Neural progenitor cell (in vitro differentiated cells): ENCODE measurements around the gene PRR20A. TPM values are rescaled to one million over a fixed set of nuclear protein-coding genes. Genes with fewer than 3 reads are reported as not detected.
"Not testable (repeated sequence)": the region's sequence is repeated elsewhere in the genome, so short reads cannot be mapped to it uniquely, and the experiment has no call there.

Experiments
- DNase-seq: peaks from one replicate; pipeline ENCODE4 v3.0.0-alpha.2; 2016; ENCODE audit warnings: low spot score
- H2AFZ ChIP-seq: fragments of 200-600 bp; sonication (generic); replicated peaks from 2 replicates; pipeline ENCODE4 v1.6.1; 2016; ENCODE audit warnings: antibody characterized with exemption
- H3F3A ChIP-seq: fragments of 200-600 bp; sonication (generic); 2 replicates; pipeline ENCODE4 v1.6.1; 2016; ENCODE audit warnings: antibody characterized with exemption, low read depth
- H3K27ac ChIP-seq: fragments of 200-600 bp; sonication (generic); 2 replicates; pipeline ENCODE4 v1.5.1; 2016; ENCODE audit warnings: mild to moderate bottlenecking
- H3K27me3 ChIP-seq: fragments of 200-600 bp; sonication (generic); 2 replicates; pipeline ENCODE4 v1.6.1; 2016; ENCODE audit warnings: mild to moderate bottlenecking, moderate library complexity
- H3K36me3 ChIP-seq: fragments of 200-600 bp; sonication (generic); 2 replicates; pipeline ENCODE4 v1.5.1; 2016
- H3K4me1 ChIP-seq: fragments of 200-600 bp; sonication (generic); 2 replicates; pipeline ENCODE4 v1.6.1; 2016; ENCODE audit warnings: mixed run types
- H3K4me2 ChIP-seq: fragments of 200-600 bp; sonication (generic); 2 replicates; pipeline ENCODE4 v1.6.1; 2016
- H3K4me3 ChIP-seq: fragments of 200-600 bp; sonication (generic); 2 replicates; pipeline ENCODE4 v1.5.1; 2016
- H3K79me2 ChIP-seq: fragments of 200-600 bp; sonication (generic); 2 replicates; pipeline ENCODE4 v1.6.1; 2016; ENCODE audit warnings: low read depth
- H3K9ac ChIP-seq: fragments of 200-600 bp; sonication (generic); 2 replicates; pipeline ENCODE4 v1.6.1; 2016
- H3K9me3 ChIP-seq: fragments of 200-600 bp; sonication (generic); 2 replicates; pipeline ENCODE4 v1.5.1; 2016; ENCODE audit warnings: low read depth
- H4K20me1 ChIP-seq: fragments of 200-600 bp; sonication (generic); 2 replicates; pipeline ENCODE4 v1.6.1; 2016; ENCODE audit warnings: low read depth
- H3K27ac Mint-ChIP-seq: 3 replicates; pipeline ENCODE4 v1.8.0; 2021; ENCODE audit warnings: mixed read lengths
- H3K27me3 Mint-ChIP-seq: 2 replicates; pipeline ENCODE4 v1.8.0; 2022; ENCODE audit warnings: low read depth, mild to moderate bottlenecking, inconsistent platforms, moderate library complexity, mixed read lengths; ENCODE audit not compliant: insufficient read depth
- H3K36me3 Mint-ChIP-seq: 3 replicates; pipeline ENCODE4 v1.8.0; 2021; ENCODE audit warnings: mixed read lengths
- H3K4me1 Mint-ChIP-seq: 3 replicates; pipeline ENCODE4 v1.8.0; 2021; ENCODE audit warnings: mixed read lengths
- H3K4me3 Mint-ChIP-seq: 3 replicates; pipeline ENCODE4 v1.8.0; 2021; ENCODE audit warnings: mild to moderate bottlenecking, moderate library complexity, mixed read lengths
- H3K9me3 Mint-ChIP-seq: 3 replicates; pipeline ENCODE4 v1.8.0; 2020; ENCODE audit warnings: mixed read lengths
- CTCF ChIP-seq: fragments of 200-600 bp; sonication (generic); IDR thresholded peaks from 2 replicates; pipeline ENCODE4 v1.5.1; 2017; ENCODE audit warnings: antibody characterized with exemption, mild to moderate bottlenecking
- EZH2 ChIP-seq: fragments of 200-600 bp; sonication (generic); IDR thresholded peaks from 2 replicates; pipeline ENCODE4 v1.6.1; 2017; ENCODE audit warnings: antibody characterized with exemption, mild to moderate bottlenecking, moderate library complexity
- EZH2phosphoT487 ChIP-seq: fragments of 200-600 bp; sonication (generic); IDR thresholded peaks from 2 replicates; pipeline ENCODE4 v1.6.1; 2017; ENCODE audit warnings: antibody characterized with exemption
- total RNA-seq: library from RNA; depleted of rRNA; stranded (reverse); fragments of >200 nt; gene quantifications from 2 replicates; pipeline ENCODE4 v1.2.3, GENCODE V29; 2015; ENCODE audit warnings: low replicate concordance

Gene PRR20A
- total RNA-seq, 1 donor from 2014 or later = not detected

DNA sequence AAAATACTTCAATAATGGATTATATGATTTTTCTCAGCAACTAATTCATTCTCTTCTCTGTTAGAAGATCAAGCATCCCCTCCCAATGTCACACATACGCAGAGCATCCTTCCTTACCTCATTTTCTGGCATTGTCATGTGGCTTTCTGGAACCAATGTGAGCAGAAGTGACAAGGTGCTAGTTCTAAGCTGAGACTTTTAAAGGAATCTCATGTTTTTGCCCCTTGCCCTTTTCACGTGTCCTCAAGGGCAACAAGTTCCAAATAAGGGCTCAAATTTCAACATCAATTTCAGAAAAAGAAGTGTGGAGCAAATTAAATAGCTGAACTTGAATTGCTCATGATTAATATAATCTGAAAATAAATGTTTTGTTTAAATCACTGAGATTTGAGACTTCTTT is 4.6 kb upstream of the PRR20A start:
- DNase-seq = no peak
- no peaks in the 10 kb centered on the region for H3K4me1 ChIP-seq
- Mint-ChIP-seq H3K27ac (no peak overlapping the region), H3K4me3 (no peak overlapping the region), H3K4me1 (no peaks in the 10 kb centered on the region), H3K9me3 (no peaks in the 10 kb centered on the region), H3K36me3 (no peaks in the 10 kb centered on the region), H3K27me3 (no peaks in the 10 kb centered on the region)
- no peak overlapping the region for H3K9ac ChIP-seq
- no peak overlapping the region for H3K4me3 ChIP-seq
- no peaks in the 10 kb centered on the region for H3K36me3 ChIP-seq
- H2AFZ ChIP-seq = no peak overlapping the region
- H3K4me2 ChIP-seq = no peak overlapping the region
- H3F3A ChIP-seq = no peaks in the 10 kb centered on the region
- no peaks in the 10 kb centered on the region for H4K20me1 ChIP-seq
- H3K27me3 ChIP-seq = no peaks in the 10 kb centered on the region
- no peaks in the 10 kb centered on the region for H3K9me3 ChIP-seq
- no peak overlapping the region for H3K27ac ChIP-seq
- TF ChIP-seq EZH2phosphoT487 (no peak), CTCF (no peak), EZH2 (no peak)
- H3K79me2 ChIP-seq = no peaks in the 10 kb centered on the region

DNA sequence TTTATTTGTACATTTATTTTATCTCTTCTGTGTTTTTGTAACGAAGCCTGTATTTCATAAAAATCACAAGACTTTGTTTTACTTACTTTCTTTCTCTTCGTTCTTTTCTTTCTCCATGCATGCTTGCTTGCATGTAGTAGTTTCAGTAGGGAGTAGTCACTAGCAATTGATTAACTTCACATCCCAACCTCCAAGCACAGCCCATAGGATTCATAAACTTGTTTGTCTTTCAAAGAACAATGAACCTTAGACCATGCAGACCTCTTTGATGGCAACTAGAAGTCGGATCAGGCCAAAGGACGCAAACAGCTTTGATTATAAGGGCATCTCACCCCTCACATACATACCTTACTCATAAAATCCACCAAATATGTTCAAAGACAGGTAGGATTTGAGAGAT is 3.1 kb upstream of the PRR20A start:
- Histone ChIP-seq H3K9me3 (no peaks in the 10 kb centered on the region), H3K9ac (no peak overlapping the region), H3K27me3 (no peaks in the 10 kb centered on the region), H3K4me2 (no peak overlapping the region), H3F3A (no peaks in the 10 kb centered on the region), H4K20me1 (no peaks in the 10 kb centered on the region), H3K4me1 (no peaks in the 10 kb centered on the region), H3K27ac (no peak overlapping the region), H2AFZ (no peak overlapping the region), H3K79me2 (no peaks in the 10 kb centered on the region), H3K4me3 (no peak overlapping the region), H3K36me3 (no peaks in the 10 kb centered on the region)
- no peak for TF ChIP-seq EZH2
- TF ChIP-seq CTCF = no peak
- no peak for TF ChIP-seq EZH2phosphoT487
- Mint-ChIP-seq H3K27me3 (no peaks in the 10 kb centered on the region), H3K9me3 (no peaks in the 10 kb centered on the region), H3K4me3 (no peak overlapping the region), H3K4me1 (no peaks in the 10 kb centered on the region), H3K27ac (no peak overlapping the region), H3K36me3 (no peaks in the 10 kb centered on the region)
- DNase-seq = no peak

DNA sequence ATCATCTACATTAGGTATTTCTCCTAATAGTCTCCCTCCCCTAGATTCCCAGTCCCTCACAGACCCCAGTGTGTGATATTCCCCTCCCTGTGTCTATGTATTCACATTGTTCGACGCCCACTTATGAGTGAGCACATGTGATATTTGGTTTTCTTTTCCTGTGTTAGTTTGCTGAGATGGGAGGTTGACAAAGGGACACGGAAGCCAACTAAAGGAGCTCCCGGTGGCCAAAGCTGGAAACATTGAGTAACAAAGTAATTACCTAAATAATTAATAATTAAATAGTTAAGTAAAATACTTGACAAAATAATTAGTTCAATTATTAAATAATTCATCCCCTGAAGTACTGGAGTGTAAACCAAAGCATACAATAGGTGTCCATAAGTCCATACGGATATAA is 1.7 kb upstream of the PRR20A start:
- no peaks in the 10 kb centered on the region for H3K36me3 Mint-ChIP-seq
- H3K27me3 ChIP-seq = no peaks in the 10 kb centered on the region
- no peaks in the 10 kb centered on the region for H4K20me1 ChIP-seq
- H3K4me1 ChIP-seq = no peaks in the 10 kb centered on the region
- H3K9me3 ChIP-seq = no peaks in the 10 kb centered on the region
- no peak overlapping the region for H3K9ac ChIP-seq
- H3K36me3 ChIP-seq = no peaks in the 10 kb centered on the region
- no peak overlapping the region for H3K27ac ChIP-seq
- no peaks in the 10 kb centered on the region for H3K79me2 ChIP-seq
- no peaks in the 10 kb centered on the region for H3K4me1 Mint-ChIP-seq
- no peak overlapping the region for H3K4me3 Mint-ChIP-seq
- H2AFZ ChIP-seq = no peak overlapping the region
- H3K4me2 ChIP-seq = no peak overlapping the region
- no peaks in the 10 kb centered on the region for H3F3A ChIP-seq
- no peak overlapping the region for H3K27ac Mint-ChIP-seq
- no peak overlapping the region for H3K4me3 ChIP-seq
- no peaks in the 10 kb centered on the region for H3K27me3 Mint-ChIP-seq
- TF ChIP-seq CTCF (no peak), EZH2phosphoT487 (no peak)
- H3K9me3 Mint-ChIP-seq = no peaks in the 10 kb centered on the region
- no peak for DNase-seq

DNA sequence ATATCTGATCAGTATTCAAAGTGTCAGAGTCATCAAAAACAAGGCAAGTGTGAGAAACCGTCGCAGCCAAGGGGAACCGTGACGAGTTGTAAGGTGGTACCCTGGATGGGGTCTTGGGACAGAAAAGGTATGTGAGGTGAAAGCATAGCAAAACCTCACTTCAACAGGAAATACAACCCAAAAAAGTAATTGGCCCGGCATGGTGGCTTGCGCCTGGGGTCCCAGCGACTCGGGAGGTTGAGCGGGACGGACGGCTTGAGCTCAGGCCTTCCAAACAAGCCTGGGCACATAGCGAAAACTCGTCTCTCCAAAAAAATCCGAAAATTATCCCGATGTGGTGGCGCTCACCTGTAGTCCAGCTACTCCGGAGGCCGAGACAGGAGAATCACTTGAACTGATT is 937 bp upstream of the PRR20A start:
- not testable (repeated sequence) for H3K9me3 Mint-ChIP-seq, H3K36me3 Mint-ChIP-seq, H3K27me3 Mint-ChIP-seq, H3K9ac ChIP-seq, H3K4me1 ChIP-seq, H3K4me1 Mint-ChIP-seq, H3K27ac Mint-ChIP-seq, H3F3A ChIP-seq, H3K4me3 ChIP-seq, H3K27me3 ChIP-seq, H3K27ac ChIP-seq, H3K79me2 ChIP-seq, H2AFZ ChIP-seq, H3K9me3 ChIP-seq, H3K4me2 ChIP-seq, H4K20me1 ChIP-seq, H3K36me3 ChIP-seq, H3K4me3 Mint-ChIP-seq, DNase-seq

DNA sequence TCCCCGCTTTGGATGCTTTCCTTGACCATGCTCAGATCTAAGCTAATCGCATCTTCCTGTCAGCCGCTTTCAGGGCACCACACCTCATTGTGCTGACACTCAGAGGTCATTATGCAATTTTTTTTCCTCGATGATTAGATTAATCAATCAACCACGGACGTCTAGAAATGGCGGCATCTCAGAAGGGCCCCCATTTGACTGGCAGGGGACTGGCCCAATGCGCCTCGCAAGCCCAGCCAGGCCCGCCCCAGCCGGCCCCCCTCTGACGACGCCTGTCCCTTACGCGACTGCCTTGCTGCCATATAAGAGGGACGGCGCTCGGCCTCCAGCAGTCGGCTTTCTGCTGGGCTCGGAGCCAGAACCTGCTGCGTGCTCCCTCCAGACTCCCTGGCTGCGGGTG is 6.5 kb downstream of the PRR20A start, which contains the start of gene PRR20B:
Gene PRR20B (plus strand): TSS at position 301 of the 400 bp plus-strand sequence. CDS start 387 bp downstream, outside the sequence.
- not testable (repeated sequence) for H3K36me3 Mint-ChIP-seq, H3K4me1 Mint-ChIP-seq, H3K9me3 Mint-ChIP-seq

GRCh38 chr13:57148106-57148505 is 7.4 kb downstream of the PRR20A start:
- not testable (repeated sequence) for H3K4me3 Mint-ChIP-seq, H3K9me3 Mint-ChIP-seq, H3K4me1 Mint-ChIP-seq, H3K4me2 ChIP-seq, H3K27me3 Mint-ChIP-seq, H3K4me3 ChIP-seq, H3K36me3 Mint-ChIP-seq, H3K36me3 ChIP-seq, H3K27me3 ChIP-seq, H3K9ac ChIP-seq, H3K27ac Mint-ChIP-seq, H3F3A ChIP-seq, H4K20me1 ChIP-seq, H3K9me3 ChIP-seq, H3K27ac ChIP-seq, DNase-seq, H3K79me2 ChIP-seq, H3K4me1 ChIP-seq, H2AFZ ChIP-seq

More for the DNA sequence above, 6.5 kb downstream of the PRR20A start, which contains the start of gene PRR20B:
- not testable (repeated sequence) for H3K4me2 ChIP-seq, DNase-seq, H3F3A ChIP-seq, H3K27me3 ChIP-seq, H3K4me3 Mint-ChIP-seq, H3K36me3 ChIP-seq, H3K9me3 ChIP-seq, H3K27me3 Mint-ChIP-seq, H3K27ac Mint-ChIP-seq, H3K4me1 ChIP-seq, H4K20me1 ChIP-seq, H3K9ac ChIP-seq, H3K27ac ChIP-seq, H2AFZ ChIP-seq, H3K4me3 ChIP-seq, H3K79me2 ChIP-seq
